ENCODE results near the gene POLR2I.

Gene POLR2I

GRCh38 chr19:36081385-36081784, 33.3 kb downstream of the POLR2I start:
- Histone ChIP-seq H3K36me3 (replicated peaks; ENCODE audit: insufficient read depth, low read length) (peaks cover 7% of the 10 kb centered on the region; the same call in 1 of the 2 replicates), H3K79me2 (ENCODE audit: low read length) (no peaks in the 10 kb centered on the region), H2AFZ (ENCODE audit: low read length) (no peak overlapping the region), H3K9me2 (replicated peaks; ENCODE audit: insufficient read depth, low read length) (no peaks in the 10 kb centered on the region), H3K27me3 (replicated peaks; ENCODE audit: insufficient read depth, low read length) (no peaks in the 10 kb centered on the region), H3K27ac (ENCODE audit: low read length) (no peak overlapping the region), H3K4me2 (ENCODE audit: low read depth, low read length) (no peak overlapping the region), H3K9me3 (replicated peaks; ENCODE audit: insufficient read depth, low read length) (no peaks in the 10 kb centered on the region), H3K4me1 (ENCODE audit: low read length) (no peaks in the 10 kb centered on the region), H3F3A (ENCODE audit: insufficient read depth, low read length) (no peaks in the 10 kb centered on the region), H4K20me1 (ENCODE audit: insufficient read depth, low read length) (no peaks in the 10 kb centered on the region), H3K4me3 (ENCODE audit: low read length) (no peak overlapping the region), H3K9ac (ENCODE audit: low read length) (no peak overlapping the region)
- DNase-seq = no peak
- TF ChIP-seq EZH2 (optimal IDR thresholded peaks at IDR 0.05; ENCODE audit: low read depth, low read length) (no peak), EZH2phosphoT487 (IDR thresholded peaks at IDR 0.05; ENCODE audit: low read length) (no peak)
- TF ChIP-seq, protein P1, sequence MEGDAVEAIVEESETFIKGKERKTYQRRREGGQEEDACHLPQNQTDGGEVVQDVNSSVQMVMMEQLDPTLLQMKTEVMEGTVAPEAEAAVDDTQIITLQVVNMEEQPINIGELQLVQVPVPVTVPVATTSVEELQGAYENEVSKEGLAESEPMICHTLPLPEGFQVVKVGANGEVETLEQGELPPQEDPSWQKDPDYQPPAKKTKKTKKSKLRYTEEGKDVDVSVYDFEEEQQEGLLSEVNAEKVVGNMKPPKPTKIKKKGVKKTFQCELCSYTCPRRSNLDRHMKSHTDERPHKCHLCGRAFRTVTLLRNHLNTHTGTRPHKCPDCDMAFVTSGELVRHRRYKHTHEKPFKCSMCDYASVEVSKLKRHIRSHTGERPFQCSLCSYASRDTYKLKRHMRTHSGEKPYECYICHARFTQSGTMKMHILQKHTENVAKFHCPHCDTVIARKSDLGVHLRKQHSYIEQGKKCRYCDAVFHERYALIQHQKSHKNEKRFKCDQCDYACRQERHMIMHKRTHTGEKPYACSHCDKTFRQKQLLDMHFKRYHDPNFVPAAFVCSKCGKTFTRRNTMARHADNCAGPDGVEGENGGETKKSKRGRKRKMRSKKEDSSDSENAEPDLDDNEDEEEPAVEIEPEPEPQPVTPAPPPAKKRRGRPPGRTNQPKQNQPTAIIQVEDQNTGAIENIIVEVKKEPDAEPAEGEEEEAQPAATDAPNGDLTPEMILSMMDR (IDR thresholded peaks at IDR 0.05; ENCODE audit: low read length) = no peak

DNA sequence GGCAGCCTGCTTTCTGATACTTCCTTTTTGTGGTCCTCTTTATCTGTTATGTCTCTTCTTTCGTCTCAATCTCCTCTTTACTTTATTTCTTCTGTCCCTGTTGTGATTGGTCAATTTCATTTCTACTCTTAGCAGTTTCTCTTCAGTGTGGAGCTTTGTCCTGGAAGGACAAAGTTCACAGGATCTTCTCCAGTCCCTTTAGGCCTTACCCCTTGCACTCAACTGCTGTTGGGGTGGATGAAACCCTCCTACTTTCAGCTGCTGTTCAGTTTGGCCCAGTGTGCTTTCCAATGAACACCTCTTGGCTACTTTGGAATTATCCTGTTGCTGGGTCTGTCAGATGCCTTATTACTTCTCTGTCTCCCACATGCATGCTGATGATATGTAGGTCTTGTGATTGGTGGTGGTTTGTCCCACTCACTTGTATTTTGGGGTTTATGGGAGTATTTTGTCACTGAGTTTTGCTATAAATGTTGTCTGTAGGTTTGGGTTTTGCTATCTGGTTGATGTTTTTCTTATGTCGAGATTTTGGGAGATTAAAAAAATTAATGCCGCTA, 35.2 kb downstream of the POLR2I start:
- DNase-seq = no peak
- Histone ChIP-seq H2AFZ (ENCODE audit: low read length) (no peak overlapping the region), H4K20me1 (ENCODE audit: insufficient read depth, low read length) (no peaks in the 10 kb centered on the region), H3K4me3 (ENCODE audit: low read length) (no peak overlapping the region), H3K4me2 (ENCODE audit: low read depth, low read length) (no peak overlapping the region), H3K27ac (ENCODE audit: low read length) (no peak overlapping the region), H3F3A (ENCODE audit: insufficient read depth, low read length) (no peaks in the 10 kb centered on the region), H3K27me3 (replicated peaks; ENCODE audit: insufficient read depth, low read length) (no peaks in the 10 kb centered on the region), H3K9me3 (replicated peaks; ENCODE audit: insufficient read depth, low read length) (no peaks in the 10 kb centered on the region), H3K79me2 (ENCODE audit: low read length) (no peaks in the 10 kb centered on the region), H3K9ac (ENCODE audit: low read length) (no peak overlapping the region), H3K4me1 (ENCODE audit: low read length) (no peaks in the 10 kb centered on the region), H3K36me3 (replicated peaks; ENCODE audit: insufficient read depth, low read length) (peaks cover 7% of the 10 kb centered on the region; the same call in 1 of the 2 replicates), H3K9me2 (replicated peaks; ENCODE audit: insufficient read depth, low read length) (no peaks in the 10 kb centered on the region)
- TF ChIP-seq EZH2phosphoT487 (IDR thresholded peaks at IDR 0.05; ENCODE audit: low read length) (no peak), EZH2 (optimal IDR thresholded peaks at IDR 0.05; ENCODE audit: low read depth, low read length) (no peak)
- TF ChIP-seq, protein P1 (IDR thresholded peaks at IDR 0.05; ENCODE audit: low read length) = no peak

DNA sequence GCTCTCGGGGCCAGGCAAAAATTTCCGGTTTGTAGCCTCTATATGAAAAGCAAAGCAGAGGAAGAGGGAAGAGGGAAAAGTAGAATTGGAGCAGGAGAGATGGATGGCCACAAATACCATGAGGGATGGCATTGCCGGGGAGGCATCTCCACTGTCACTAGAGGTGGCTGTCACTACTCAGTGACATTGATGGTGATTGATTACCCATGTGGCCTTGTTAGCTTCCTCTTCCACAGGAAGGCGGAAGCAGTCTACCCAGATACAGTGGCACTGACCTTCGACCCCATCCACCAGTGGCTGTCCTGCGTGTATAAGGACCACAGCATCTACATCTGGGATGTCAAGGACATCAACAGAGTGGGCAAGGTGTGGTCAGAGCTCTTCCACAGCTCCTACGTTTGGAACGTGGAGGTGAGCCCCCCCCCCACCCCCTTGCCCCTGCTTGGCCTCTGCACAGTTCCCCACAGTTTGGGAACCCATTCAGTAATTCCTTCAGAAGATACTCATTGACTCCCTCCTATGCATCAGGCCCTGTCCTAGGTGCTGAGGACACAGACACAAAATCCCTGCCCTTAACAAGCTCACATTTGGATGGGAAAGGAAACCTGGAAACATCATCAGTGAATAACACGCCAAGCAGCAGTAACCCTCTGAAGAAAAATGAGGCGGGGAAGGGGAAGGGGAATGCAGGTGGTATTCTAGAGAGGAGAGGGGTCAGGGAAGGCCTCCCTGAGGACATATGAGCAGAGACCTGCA, 41.4 kb downstream of the POLR2I start:
- H3K4me1 ChIP-seq (ENCODE audit: low read length) = no peaks in the 10 kb centered on the region
- H3K27ac ChIP-seq (ENCODE audit: low read length) = no peak overlapping the region
- H3K36me3 ChIP-seq (replicated peaks; ENCODE audit: insufficient read depth, low read length) = no peaks in the 10 kb centered on the region
- H3K9me2 ChIP-seq (replicated peaks; ENCODE audit: insufficient read depth, low read length) = no peaks in the 10 kb centered on the region
- no peak overlapping the region for H3K4me2 ChIP-seq (ENCODE audit: low read depth, low read length)
- no peaks in the 10 kb centered on the region for H4K20me1 ChIP-seq (ENCODE audit: insufficient read depth, low read length)
- no peak overlapping the region for H3K4me3 ChIP-seq (ENCODE audit: low read length)
- no peak overlapping the region for H3K9ac ChIP-seq (ENCODE audit: low read length)
- H3K27me3 ChIP-seq (replicated peaks; ENCODE audit: insufficient read depth, low read length) = no peaks in the 10 kb centered on the region
- H3K79me2 ChIP-seq (ENCODE audit: low read length) = no peaks in the 10 kb centered on the region
- TF ChIP-seq EZH2phosphoT487 (IDR thresholded peaks at IDR 0.05; ENCODE audit: low read length) (no peak), EZH2 (optimal IDR thresholded peaks at IDR 0.05; ENCODE audit: low read depth, low read length) (no peak)
- TF ChIP-seq, protein P1 (IDR thresholded peaks at IDR 0.05; ENCODE audit: low read length) = no peak
- no peaks in the 10 kb centered on the region for H3K9me3 ChIP-seq (replicated peaks; ENCODE audit: insufficient read depth, low read length)
- H3F3A ChIP-seq (ENCODE audit: insufficient read depth, low read length) = no peaks in the 10 kb centered on the region
- no peak for DNase-seq
- H2AFZ ChIP-seq (ENCODE audit: low read length) = no peak overlapping the region
